Ectodermal cell (in vitro differentiated cells): ENCODE data around the gene SUFU.

Experiments used
- H3K27ac ChIP-seq: 2 replicates; pipeline ENCODE4 v1.7.0; 2013; ENCODE audit warnings: mild to moderate bottlenecking, low read depth, low read length; ENCODE audit not compliant: insufficient read depth, poor library complexity, severe bottlenecking
- H3K27me3 ChIP-seq: 2 replicates; pipeline ENCODE4 v1.7.0; 2013; ENCODE audit warnings: mild to moderate bottlenecking, low read length; ENCODE audit not compliant: insufficient read depth, control insufficient read depth, poor library complexity, severe bottlenecking
- H3K36me3 ChIP-seq: one replicate; pipeline ENCODE4 v1.7.0; 2013; ENCODE audit warnings: low read length; ENCODE audit not compliant: control insufficient read depth, insufficient read depth
- H3K4me1 ChIP-seq: one replicate; pipeline ENCODE4 v1.7.0; 2013; ENCODE audit warnings: low read length; ENCODE audit not compliant: control insufficient read depth, insufficient read depth
- H3K4me3 ChIP-seq: 2 replicates; pipeline ENCODE4 v1.7.0; 2013; ENCODE audit warnings: low read depth, low read length, control low read depth; ENCODE audit not compliant: insufficient read depth
- H3K9me3 ChIP-seq: 2 replicates; pipeline ENCODE4 v1.7.0; 2013; ENCODE audit warnings: mild to moderate bottlenecking, low read length, moderate library complexity; ENCODE audit not compliant: control insufficient read depth
- WGBS, 2 experiments: methylation state at CpG; one replicate each; pipeline ENCODE4 v1.1.7; 2013; ENCODE audit warnings: missing lambda C conversion rate in 2 of 2; 5-methylcytosine and 5-hydroxymethylcytosine counted together

SUFU gene

GRCh38 chr10:102650655-102651454 lies 147.1 kb downstream of the SUFU start:
- Histone ChIP-seq H3K36me3 (peaks cover 12% of the 10 kb centered on the region), H3K27ac (no peak overlapping the region), H3K27me3 (no peaks in the 10 kb centered on the region), H3K4me1 (peaks cover 62% of the 10 kb centered on the region), H3K9me3 (no peaks in the 10 kb centered on the region), H3K4me3 (no peak overlapping the region)
- 89 to 91% methylated on average over 11 of the region's 11 CpGs for WGBS, 2 experiments

GRCh38 chr10:102651455-102652169 lies 147.8 kb downstream of the SUFU start:
- Histone ChIP-seq H3K4me1 (peaks cover 62% of the 10 kb centered on the region), H3K36me3 (peaks cover 18% of the 10 kb centered on the region), H3K4me3 (no peak overlapping the region), H3K9me3 (no peaks in the 10 kb centered on the region), H3K27ac (no peak overlapping the region), H3K27me3 (no peaks in the 10 kb centered on the region)
- 85 to 90% methylated on average over 11 of the region's 11 CpGs for WGBS, 2 experiments

- peaks cover 20% of the 10 kb centered on the region for H3K36me3 ChIP-seq
- no peaks in the 10 kb centered on the region for H3K9me3 ChIP-seq
- H3K4me3 ChIP-seq: no peak overlapping the region
- H3K27ac ChIP-seq: no peak overlapping the region
- no peaks in the 10 kb centered on the region for H3K27me3 ChIP-seq
- 85 to 86% methylated on average over 12 of the region's 12 CpGs for WGBS, 2 experiments
- H3K4me1 ChIP-seq: peaks cover 57% of the 10 kb centered on the region
These were observed 148.6 kb downstream of the SUFU start for GRCh38 chr10:102652170-102652916.

- Histone ChIP-seq H3K27ac (no peak overlapping the region), H3K4me3 (no peak overlapping the region), H3K27me3 (no peaks in the 10 kb centered on the region), H3K9me3 (no peaks in the 10 kb centered on the region), H3K4me1 (peaks cover 50% of the 10 kb centered on the region), H3K36me3 (peaks cover 20% of the 10 kb centered on the region)
- 83 to 92% methylated on average over 1 of the region's 1 CpG for WGBS, 2 experiments
These were observed 149.3 kb downstream of the SUFU start for GRCh38 chr10:102653060-102653459.

GRCh38 chr10:102654566-102654965 lies 150.8 kb downstream of the SUFU start:
- Histone ChIP-seq H3K36me3 (peaks cover 25% of the 10 kb centered on the region), H3K4me1 (peaks cover 35% of the 10 kb centered on the region), H3K27ac (no peak overlapping the region), H3K27me3 (no peaks in the 10 kb centered on the region), H3K4me3 (no peak overlapping the region), H3K9me3 (no peaks in the 10 kb centered on the region)
- 95 to 99% methylated on average over 7 of the region's 7 CpGs for WGBS, 2 experiments

- Histone ChIP-seq H3K27ac (no peak overlapping the region), H3K27me3 (no peaks in the 10 kb centered on the region), H3K4me1 (peaks cover 31% of the 10 kb centered on the region), H3K9me3 (no peaks in the 10 kb centered on the region), H3K4me3 (no peak overlapping the region), H3K36me3 (peaks cover 25% of the 10 kb centered on the region)
- 95 to 96% methylated on average over 12 of the region's 12 CpGs for WGBS, 2 experiments
These were observed 151.2 kb downstream of the SUFU start for GRCh38 chr10:102654969-102655368.

GRCh38 chr10:102656026-102656425 lies 152.3 kb downstream of the SUFU start:
- peaks cover 25% of the 10 kb centered on the region for H3K4me1 ChIP-seq
- no peaks in the 10 kb centered on the region for H3K9me3 ChIP-seq
- H3K36me3 ChIP-seq: peaks cover 25% of the 10 kb centered on the region
- no peak overlapping the region for H3K27ac ChIP-seq
- no peak overlapping the region for H3K4me3 ChIP-seq
- no peaks in the 10 kb centered on the region for H3K27me3 ChIP-seq
- WGBS, 2 experiments: 91 to 95% methylated on average over 12 of the region's 12 CpGs

GRCh38 chr10:102656791-102657371 lies 153.1 kb downstream of the SUFU start:
- 96% methylated on average over 42 of the region's 42 CpGs for WGBS, 2 experiments
- Histone ChIP-seq H3K4me3 (no peak overlapping the region), H3K9me3 (no peaks in the 10 kb centered on the region), H3K27ac (no peak overlapping the region), H3K36me3 (peaks cover 25% of the 10 kb centered on the region), H3K4me1 (peaks cover 24% of the 10 kb centered on the region), H3K27me3 (no peaks in the 10 kb centered on the region)

- 93 to 95% methylated on average over 9 to 11 of the region's 11 CpGs for WGBS, 2 experiments
- no peaks in the 10 kb centered on the region for H3K9me3 ChIP-seq
These were observed 153.7 kb downstream of the SUFU start for GRCh38 chr10:102657451-102657850.

More at GRCh38 chr10:102657451-102657850, 153.7 kb downstream of the SUFU start:
- H3K4me1 ChIP-seq: peaks cover 20% of the 10 kb centered on the region
- no peak overlapping the region for H3K4me3 ChIP-seq
- peaks cover 25% of the 10 kb centered on the region for H3K36me3 ChIP-seq
- H3K27ac ChIP-seq: no peak overlapping the region
- H3K27me3 ChIP-seq: no peaks in the 10 kb centered on the region
